Activated CD8-positive, alpha-beta memory T cell treated with anti-CD3 and anti-CD28 coated beads, Interleukin-2, amount 50 U/mL, for 24 hours (primary cell): Measurements from ENCODE around the gene C4BPA.

Experiments used
- DNase-seq: peaks from one replicate; pipeline ENCODE4 v3.0.0-alpha.2; 2020; ENCODE audit errors: extremely low read depth

C4BPA gene

DNA sequence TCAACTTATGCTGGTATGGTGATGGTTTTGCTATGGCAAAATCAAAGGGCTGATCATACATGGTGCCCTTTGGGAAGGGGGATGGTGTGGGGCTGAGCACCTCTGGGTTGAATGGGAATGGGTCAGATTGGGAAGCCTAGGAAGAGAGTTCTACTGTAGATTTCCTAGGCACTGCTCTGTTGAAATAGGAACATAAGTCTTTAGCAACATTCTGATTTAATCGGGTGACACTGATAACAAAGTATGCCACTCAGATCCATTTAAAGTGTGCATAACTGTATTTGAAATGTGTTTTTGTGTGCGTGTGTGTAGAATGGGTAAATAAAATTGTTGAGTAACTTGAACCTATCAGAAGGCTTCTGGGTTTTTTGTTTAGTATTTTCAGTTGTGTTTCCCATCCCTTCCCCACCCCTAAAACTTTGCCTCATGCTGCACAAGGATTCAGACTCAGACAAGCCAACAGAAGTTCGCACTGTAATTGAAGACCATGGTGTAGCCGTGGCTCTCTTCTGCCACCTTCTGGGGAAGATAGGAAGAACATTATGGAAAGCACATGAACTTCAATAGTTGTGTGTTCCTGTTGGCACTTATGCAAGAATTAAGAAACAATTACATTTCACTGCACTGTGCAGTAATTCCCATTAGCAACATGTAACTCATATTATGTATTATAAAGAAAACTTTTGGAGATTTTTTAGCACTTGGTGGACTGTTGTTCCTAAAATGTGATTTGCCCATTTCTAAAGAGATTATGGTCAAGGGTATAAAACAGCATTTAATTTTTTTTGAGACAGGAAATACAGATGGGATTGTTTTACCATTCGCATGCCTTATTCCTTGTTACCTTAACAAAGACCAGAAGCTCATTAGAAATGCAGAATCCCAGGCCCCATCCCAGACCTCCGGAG, 26.3 kb upstream of the C4BPA start:
- DNase-seq = peak; percentile 26

DNA sequence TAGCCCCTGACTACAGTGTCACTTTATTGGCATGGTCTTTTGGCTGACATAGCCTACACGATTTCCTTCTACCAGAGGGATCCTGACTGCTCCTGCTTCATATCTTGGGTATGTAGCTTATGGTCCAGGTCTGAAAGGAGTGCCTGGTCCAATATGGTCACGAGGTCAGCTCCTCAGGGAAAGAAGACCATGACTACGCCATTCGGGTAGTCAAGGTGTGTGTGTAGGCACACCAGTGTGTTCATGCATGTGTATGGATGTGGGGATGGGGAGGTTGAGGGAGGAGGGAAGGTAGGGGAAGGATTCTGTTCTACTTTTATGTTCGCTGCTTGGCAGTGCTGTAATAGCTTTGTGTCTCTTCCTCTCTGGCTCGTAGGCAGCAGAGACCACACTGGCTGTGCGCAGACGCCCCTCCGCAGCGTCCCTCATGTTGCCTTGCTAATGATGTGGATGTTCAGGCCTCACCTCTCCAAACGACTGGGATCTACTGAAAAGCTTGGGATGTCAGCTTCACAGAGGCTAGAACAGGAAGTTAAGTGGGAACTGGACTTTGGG, 25.4 kb upstream of the C4BPA start:
- DNase-seq = no peak

DNA sequence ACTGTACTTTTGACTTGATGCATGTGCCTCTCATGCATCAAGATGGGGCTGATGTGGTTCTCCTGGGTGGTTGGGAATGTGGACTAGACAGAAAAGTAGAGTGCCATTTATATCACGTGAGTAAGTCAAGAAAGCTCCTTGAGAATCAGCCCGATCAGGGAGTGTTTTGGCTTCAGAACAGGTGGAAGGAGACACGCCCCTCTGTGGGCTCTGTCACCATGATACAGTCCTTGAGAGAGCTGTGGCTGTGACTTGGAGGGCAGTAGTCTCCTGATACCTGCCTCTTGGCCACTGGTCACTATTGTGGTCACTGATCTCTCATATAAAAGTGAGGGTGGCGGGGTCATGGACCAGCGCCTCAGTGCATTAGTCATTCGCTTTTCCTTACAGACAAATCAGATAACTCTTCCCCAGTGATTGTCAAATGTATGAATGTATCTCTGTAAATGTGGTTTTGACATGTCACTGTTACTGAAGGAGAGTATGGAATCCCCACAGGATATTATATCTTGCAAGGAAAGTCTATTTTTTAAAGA, 24.3 kb upstream of the C4BPA start:
- no peak for DNase-seq

DNA sequence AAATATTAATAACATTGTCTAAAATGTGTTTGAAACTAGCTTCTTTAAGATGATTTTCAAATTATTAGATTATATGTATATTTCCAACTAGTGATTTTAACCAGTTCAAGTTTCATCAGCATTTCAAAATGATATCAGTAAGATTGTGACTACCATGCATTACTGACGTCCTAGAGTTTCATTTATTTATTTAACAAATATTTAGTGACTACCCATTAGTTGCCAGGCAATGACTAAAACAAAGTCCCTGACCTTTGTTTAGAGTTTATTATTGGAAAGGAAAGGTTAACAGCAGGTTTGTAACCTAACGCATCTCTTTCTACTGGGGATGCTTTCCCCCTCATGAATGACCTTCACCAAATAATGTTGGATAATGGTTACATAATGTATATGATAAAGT, 22.9 kb upstream of the C4BPA start:
- no peak for DNase-seq

DNA sequence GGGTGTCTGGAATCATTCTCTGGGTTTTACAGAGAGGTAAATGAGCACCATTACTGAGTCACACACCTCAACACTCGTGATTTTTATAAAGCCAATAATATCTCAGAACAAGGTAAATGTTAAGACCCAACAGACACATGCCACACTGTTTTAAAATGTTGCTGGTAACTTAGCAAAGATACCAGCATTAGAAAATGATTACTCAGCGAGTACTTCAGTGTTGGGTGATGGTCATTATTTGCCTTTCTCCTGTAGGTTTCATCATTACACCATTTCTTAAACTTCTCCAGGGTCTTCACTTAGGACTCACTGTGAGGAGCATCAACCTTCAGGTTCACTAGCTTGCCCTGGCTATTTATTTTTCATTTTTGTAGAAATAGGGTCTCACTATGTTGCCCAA, 22.2 kb upstream of the C4BPA start:
- DNase-seq = no peak

DNA sequence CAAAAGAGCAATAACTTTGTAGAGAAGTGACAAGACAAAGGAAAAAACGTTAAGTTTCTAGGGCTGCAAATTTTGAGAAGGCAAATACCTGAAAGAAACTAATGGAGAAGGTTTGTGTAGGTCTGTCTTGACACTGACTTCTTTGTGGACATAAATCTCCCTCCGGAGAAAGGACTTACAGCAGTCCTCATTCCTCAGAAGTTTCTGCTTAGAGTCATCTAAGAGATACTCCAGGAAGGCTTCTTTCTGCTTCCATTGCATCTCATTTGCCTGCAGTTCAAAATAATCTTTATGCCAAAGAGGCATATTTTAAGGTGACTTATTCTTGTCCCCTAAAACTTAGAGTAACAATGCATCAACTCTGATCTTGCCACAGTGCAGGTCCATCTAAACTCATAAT, 19.8 kb upstream of the C4BPA start:
- DNase-seq = no peak

DNA sequence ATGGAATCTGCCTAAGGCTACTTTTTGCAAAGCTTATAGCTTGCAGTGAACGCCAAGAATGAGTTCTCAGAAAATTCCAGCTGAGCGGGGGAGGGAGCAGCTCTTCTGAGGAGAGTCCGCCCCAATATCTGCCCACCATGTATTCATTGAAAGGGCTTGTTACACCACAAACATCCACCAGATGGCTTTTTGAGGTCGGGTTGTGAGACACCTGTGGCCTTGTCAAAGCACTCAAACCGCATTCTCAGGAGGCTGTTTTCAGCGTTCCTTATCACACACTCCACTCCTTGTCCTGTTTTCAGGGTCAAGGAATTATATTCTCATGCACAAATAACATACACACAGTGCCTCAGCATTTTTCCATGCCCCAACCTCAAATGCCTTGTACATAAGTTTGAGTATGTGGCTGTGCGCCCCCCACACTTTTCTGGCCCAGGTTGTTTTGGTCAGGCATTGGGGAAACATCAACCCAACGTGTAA, 19.3 kb upstream of the C4BPA start:
- DNase-seq = no peak

DNA sequence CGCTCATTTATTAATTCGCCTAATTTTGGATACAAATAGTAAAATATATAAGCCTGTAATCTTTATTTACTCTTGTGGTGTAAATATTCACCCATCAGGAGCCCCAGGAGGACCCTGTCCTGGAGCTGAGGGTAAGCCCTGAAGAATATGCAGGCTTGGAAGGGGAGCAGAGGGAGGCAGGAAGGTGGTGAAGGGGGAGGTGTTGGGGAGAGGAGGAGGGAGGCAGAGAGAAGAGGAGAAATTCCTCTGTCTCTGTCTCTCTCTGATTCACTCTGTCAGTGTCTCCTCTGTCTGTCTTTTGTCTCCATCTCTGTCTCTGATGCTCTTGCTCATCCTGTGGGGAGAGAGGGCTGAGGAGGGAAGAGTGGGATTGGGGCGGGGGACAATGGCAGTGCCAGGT, 18.1 kb upstream of the C4BPA start:
- no peak for DNase-seq

DNA sequence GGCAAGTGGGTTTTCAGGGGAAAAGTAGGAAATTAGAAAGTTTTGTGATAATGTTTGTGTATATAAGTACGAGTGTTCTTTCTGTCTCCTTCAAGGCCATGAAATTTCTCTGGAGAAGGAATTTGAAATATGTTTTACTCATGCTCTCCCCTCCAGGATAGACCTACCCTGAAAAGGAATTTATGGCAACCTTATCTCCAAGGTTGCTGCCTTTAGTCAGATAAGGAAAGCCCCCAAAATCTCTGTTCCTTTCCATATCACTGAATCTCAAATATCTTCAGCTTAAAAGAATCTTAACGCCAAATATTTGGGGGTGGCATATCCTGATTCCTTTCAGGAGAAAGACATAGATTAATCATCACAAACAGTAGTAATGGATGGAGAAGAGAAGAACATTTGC, 15.9 kb upstream of the C4BPA start:
- DNase-seq = no peak

DNA sequence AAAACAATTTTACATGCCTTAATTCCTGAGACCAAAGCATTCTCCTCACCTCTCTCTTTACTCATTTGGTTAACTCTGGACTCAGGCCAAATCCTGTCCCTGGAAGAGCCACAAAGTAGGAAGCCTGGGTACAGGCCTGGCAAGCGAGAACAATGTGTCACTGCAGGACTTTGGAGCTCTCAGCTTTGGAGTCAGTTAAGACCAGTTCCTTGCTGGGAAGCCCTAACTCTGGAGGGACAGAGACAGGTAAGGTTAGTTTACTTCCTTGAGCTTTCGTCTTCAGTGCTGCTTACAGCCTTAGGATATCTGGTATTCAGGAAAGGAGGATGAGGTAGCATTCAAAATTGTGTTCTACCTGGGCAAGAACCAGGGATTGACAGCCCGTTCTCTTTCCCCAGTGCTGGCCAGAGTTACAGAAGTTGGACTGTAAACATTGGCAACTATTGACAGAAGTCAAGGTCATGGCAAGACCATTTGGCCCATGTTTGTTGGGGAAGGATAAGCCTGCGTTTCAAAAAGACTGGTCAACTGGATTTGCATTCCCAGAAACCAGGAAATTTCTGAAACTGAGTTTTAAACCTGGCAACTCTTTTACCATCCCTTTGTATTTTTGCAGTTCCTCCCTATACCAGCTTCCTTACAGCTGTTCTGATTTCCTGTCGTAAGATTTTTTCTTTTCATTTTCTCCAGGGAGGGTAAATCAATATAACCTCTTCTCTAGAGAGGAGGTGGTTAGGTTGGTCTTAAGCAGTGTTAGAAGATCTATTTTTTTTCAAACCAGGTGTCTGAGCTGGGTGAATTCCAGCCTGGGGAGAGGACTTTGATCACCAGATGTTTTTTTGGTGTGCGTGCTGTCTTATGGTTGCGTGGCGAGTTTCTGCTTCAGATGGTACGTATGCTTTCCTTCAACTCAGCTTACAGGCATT, 15.1 kb upstream of the C4BPA start, which contains the start of gene C4BPB:
C4BPB (plus strand) TSS at position 160 of the 926 bp plus-strand sequence; CDS start at position 832, 672 bp downstream.
- DNase-seq = no peak

DNA sequence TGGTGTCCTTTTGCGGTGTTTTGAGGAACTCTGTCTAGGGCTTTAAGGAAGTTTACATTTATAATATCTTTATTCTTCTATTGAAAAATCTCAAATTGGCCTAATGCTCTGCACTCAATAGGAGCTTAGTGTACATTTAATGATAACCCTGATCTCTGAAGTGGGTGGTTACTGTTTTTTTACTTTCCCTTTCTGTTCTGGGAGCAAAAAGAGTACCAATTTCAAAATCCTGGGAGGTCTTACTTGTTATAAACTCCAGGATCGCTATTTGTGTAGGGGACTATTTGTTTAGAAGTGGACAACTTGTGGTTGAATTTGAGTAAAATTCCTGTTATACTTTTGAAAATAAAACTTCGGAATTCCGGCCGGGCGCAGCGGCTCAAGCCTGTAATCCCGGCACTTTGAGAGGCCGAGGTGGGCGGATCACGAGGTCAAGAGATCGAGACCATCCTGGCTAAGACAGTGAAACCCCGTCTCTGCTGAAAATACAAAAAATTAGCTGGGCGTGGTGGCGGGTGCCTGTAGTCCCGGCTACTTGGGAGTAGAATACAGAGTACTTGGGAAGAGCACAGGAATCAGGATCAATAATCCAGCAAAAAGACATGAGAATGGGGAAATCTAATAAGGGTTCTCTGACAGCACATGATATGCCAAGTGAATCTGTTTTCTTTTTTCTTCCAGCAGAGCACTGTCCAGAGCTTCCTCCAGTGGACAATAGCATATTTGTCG, 14.2 kb upstream of the C4BPA start:
- no peak for DNase-seq

DNA sequence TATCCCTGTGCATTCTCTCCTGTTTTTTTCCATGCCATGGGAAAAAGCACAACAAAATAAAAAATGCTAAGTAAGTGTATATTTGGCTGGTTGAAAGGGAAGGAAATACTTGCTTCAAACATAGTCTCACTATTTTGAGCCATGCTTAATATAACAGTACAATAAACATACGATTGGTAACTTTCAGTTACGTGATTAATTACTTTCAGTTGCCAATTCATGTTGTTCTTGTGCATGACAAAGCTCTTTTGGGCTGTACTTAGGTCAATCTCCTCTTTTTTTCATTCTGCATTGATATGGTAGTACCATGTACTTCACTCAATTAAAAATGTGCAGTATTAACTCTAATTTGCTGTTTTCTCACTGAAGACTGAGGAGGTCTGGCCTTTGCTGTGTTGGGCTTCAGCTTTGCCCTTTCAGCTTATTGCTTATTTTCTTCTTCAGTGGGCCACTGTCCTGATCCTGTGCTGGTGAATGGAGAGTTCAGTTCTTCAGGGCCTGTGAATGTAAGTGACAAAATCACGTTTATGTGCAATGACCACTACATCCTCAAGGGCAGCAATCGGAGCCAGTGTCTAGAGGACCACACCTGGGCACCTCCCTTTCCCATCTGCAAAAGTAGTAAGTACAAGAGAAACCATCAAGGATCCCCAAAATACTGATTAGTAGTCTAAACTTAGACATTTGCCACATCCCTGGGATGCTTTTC, 12.7 kb upstream of the C4BPA start:
- no peak for DNase-seq

DNA sequence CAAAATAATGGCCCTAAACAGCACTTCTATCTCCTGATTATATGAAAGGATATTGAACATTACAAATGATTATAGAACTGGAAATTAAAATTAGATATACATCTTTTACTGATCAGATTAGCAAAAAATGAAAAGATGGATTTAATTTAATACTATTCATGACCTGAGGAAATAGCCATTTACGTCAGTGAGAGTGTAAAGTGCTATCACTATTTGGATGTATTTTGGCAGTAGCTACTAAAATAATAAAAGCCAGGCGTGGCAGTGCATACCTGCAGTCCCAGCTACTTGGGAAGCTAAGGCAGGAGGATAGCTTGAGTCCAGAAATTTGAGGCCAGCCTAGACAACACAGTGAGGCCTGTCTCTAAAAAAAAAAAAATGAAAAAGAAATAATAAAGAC, 10.1 kb upstream of the C4BPA start:
- no peak for DNase-seq

DNA sequence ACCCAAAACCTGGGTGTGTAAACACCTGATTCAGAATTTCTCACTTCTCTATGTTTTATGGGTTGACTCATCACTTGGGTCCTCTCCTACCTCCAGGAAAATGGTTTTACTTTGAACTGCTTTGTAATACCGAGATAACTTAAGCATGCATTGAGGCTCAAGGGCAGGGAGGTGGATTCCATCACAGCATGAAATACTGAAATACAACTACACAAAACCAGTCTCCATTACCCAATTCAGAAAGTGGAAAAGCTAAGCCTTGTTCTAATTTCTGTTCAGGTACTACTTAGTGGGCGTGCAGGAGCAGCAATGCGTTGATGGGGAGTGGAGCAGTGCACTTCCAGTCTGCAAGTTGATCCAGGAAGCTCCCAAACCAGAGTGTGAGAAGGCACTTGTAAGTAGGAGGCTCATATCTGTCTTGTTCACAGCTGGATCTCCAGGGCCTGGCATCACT, 6.1 kb upstream of the C4BPA start:
- no peak for DNase-seq

DNA sequence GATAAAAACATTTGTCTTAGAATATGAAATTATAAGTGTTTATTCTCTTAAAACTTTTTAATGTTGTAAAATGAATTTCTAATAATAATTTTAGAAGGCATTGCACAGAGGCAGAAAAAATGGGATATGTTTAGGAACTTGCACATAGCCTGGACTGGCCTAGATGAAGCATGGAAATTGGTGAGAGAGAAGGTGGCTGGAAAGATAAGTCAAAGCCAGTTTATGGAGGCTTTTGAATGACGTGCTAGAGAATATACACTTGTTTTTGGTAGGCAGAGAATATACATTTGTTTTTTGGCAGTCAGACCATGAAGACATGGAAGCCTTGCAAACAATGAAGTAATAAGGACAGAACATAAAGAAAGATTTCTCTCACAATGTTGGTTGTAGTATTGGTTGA, 2.3 kb upstream of the C4BPA start:
- no peak for DNase-seq

DNA sequence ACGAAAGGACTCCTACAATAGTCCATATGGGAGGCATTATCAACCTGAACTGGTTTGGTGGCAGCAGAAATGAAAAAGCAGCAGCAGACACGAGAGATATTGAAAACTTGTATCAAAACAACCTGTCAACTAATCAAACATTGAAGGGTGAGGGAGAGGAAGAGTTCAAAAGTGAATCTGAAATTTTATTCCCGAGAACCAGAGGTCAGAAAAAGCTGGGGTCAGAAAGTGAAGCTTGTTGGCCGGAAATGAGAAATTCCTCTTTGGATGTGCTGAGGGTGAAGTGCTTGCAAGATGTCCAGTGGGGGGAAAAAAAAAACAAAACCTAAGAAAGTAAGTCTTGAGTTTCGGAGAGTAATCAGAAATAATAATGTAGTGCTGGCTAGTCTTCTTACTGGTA, 1.9 kb upstream of the C4BPA start:
- DNase-seq = no peak

DNA sequence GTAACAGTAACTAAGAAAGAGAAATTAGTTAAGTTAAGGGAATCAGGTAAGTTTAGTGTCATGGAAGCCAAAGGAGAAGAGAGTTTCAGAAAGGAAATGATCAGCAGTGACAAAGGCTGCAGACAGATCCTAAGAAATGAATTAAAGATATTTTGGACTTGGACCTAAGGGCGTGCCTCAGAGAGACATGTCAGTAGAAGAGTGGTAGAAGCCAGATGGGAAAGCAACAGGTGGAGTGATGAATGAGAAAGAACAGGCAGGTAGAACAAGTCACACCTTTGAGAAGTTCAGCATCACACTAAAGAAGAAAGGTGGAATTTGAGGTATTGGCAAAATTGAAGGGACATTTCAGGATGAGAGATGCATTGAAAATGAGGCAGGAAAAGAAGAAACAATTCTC, 1.4 kb upstream of the C4BPA start:
- no peak for DNase-seq

DNA sequence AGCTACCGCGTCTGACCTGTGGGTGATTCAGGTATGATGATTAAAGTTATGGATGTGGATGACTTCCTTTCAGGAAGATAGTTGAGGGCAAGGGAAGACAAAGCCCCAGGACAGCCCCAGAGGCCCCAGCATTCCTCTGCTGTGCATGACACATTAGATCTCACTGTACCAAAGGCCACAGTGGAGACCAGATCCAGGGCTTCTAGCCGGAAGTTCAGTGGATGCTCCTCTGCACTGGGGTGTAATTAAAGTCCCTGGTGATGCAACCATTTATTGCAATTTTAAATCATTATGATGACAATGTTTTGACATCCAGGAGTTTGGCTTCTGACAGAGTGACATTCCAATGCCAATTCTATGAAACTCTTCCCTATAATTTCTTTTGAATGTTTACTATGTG, 5.0 kb downstream of the C4BPA start:
- no peak for DNase-seq

DNA sequence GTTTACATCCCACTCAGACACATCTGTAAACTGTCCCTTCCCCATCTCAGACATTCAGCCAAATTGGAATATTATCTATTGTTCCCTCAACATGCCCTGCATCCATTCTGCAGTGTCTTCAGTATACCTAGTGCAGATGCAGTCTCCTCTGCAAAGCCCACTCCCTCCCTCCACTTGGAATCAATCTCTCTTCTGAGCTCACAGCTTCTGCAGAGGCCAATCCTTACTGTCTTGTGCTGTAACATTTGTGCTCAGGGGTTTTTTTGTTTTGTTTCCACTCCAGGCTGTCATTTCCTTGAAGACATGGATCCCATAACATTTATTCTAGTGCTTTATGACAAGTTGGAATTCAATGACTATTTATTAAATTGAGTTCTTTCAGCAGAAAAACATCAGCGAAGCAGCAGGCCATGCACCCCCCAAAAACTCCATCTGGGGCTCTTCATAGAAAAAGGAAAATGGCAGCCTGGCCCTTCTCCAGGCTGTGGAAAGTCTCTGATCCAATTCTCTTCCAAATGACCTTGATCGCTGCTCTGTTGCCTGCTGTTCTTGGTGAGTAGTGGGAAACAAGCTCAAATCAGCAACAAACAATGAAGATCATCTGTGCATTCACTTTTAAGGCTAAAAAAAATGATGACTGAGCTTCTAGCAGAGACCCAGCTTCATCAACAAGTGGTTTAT, 8.7 kb downstream of the C4BPA start:
- no peak for DNase-seq

DNA sequence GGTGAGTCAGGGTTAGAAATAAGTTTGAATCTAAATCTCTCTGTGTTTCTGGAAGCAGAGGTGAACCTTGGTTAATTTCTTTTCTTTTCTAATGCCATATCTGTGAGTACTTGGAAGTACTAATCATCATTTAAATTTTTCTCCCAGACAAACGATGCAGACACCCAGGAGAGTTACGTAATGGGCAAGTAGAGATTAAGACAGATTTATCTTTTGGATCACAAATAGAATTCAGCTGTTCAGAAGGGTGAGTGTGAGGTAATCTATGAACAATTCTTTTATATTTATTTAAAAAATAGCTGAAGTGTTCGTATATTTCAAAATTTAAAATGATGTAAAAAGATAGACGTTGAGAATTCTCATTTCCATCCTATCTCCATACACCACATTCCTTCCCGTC, 11.2 kb downstream of the C4BPA start:
- no peak for DNase-seq
